ENCODE data around the gene TBC1D10B. TPM values are rescaled to one million over a fixed set of nuclear protein-coding genes. Genes with fewer than 3 reads are reported as not detected.

Gene TBC1D10B
- total RNA-seq, 4 donors from 2014 or later = 34.4 to 43.2 (median 38.4) TPM

GRCh38 chr16:30407102-30407803 is 37.0 kb upstream of the TBC1D10B start, which contains the start of gene ZNF771:
Gene ZNF771, plus strand, starts transcription at chr16:30407606. Its CDS starts 448 bp downstream, at chr16:30408054.
- TF ChIP-seq POLR2A (IDR thresholded peaks at IDR 0.05) (no peak), POLR2AphosphoS5 (IDR thresholded peaks at IDR 0.05) (peak in 2 of 3 donors; percentile 7 to 80)
- Histone ChIP-seq H3K27me3 (no peaks in the 10 kb centered on the region), H3K4me1 (peaks cover 32% of the 10 kb centered on the region), H3K4me3 (peak within 1 kb of the TSS; percentile 74), H3K27ac (peak within 1 kb of the TSS; percentile 90), H3K36me3 (no peaks in the 10 kb centered on the region), H3K9me3 (no peaks in the 10 kb centered on the region)
- DNase-seq (ENCODE audit: low spot score in 2 of 2) = peak; percentile 94 to 95
- WGBS = 0% methylated on average over 17 of the region's 65 CpGs

GRCh38 chr16:30406795-30407101 is 36.5 kb upstream of the TBC1D10B start:
- TF ChIP-seq POLR2A (IDR thresholded peaks at IDR 0.05) (no peak), POLR2AphosphoS5 (IDR thresholded peaks at IDR 0.05) (no peak), CTCF (IDR thresholded peaks at IDR 0.05) (no peak), EP300 (IDR thresholded peaks at IDR 0.05) (no peak)
- Histone ChIP-seq H3K27me3 (no peaks in the 10 kb centered on the region), H3K27ac (peak overlapping the region; percentile 90), H3K9me3 (no peaks in the 10 kb centered on the region), H3K4me1 (peaks cover 32% of the 10 kb centered on the region), H3K4me3 (peak overlapping the region; percentile 74), H3K36me3 (no peaks in the 10 kb centered on the region)
- WGBS = 18% methylated on average over 12 of the region's 14 CpGs
- no peak for DNase-seq (ENCODE audit: low spot score in 2 of 2)

GRCh38 chr16:30401768-30402425 is 31.6 kb upstream of the TBC1D10B start:
- WGBS = 84% methylated on average over 8 of the region's 8 CpGs
- H3K9me3 ChIP-seq = no peaks in the 10 kb centered on the region
- DNase-seq (ENCODE audit: low spot score in 2 of 2) = no peak
- no peaks in the 10 kb centered on the region for H3K27me3 ChIP-seq
- peaks cover 11% of the 10 kb centered on the region for H3K36me3 ChIP-seq
- H3K27ac ChIP-seq = no peak overlapping the region
- no peak overlapping the region for H3K4me3 ChIP-seq
- TF ChIP-seq POLR2A (IDR thresholded peaks at IDR 0.05) = no peak
- TF ChIP-seq CTCF (IDR thresholded peaks at IDR 0.05) = no peak
- no peak for TF ChIP-seq POLR2AphosphoS5 (IDR thresholded peaks at IDR 0.05)
- no peak for TF ChIP-seq EP300 (IDR thresholded peaks at IDR 0.05)
- H3K4me1 ChIP-seq = peaks cover 23% of the 10 kb centered on the region

GRCh38 chr16:30399435-30400186 is 29.3 kb upstream of the TBC1D10B start:
- TF ChIP-seq EP300 (IDR thresholded peaks at IDR 0.05) (no peak), CTCF (IDR thresholded peaks at IDR 0.05) (no peak), POLR2AphosphoS5 (IDR thresholded peaks at IDR 0.05) (no peak), POLR2A (IDR thresholded peaks at IDR 0.05) (no peak)
- H3K27me3 ChIP-seq = no peaks in the 10 kb centered on the region
- peak overlapping the region; percentile 67 for H3K27ac ChIP-seq
- no peaks in the 10 kb centered on the region for H3K9me3 ChIP-seq
- 10% methylated on average over 10 of the region's 12 CpGs for WGBS
- peaks cover 11% of the 10 kb centered on the region for H3K36me3 ChIP-seq
- DNase-seq (ENCODE audit: low spot score in 2 of 2) = no peak
- peak overlapping the region; percentile 65 for H3K4me3 ChIP-seq
- H3K4me1 ChIP-seq = peaks cover 34% of the 10 kb centered on the region

- H3K4me3 ChIP-seq = no peak overlapping the region
- peaks cover 11% of the 10 kb centered on the region for H3K36me3 ChIP-seq
- H3K27me3 ChIP-seq = no peaks in the 10 kb centered on the region
- TF ChIP-seq POLR2A (IDR thresholded peaks at IDR 0.05) (no peak), EP300 (IDR thresholded peaks at IDR 0.05) (no peak), POLR2AphosphoS5 (IDR thresholded peaks at IDR 0.05) (no peak), CTCF (IDR thresholded peaks at IDR 0.05) (no peak)
- 74% methylated on average over 16 of the region's 23 CpGs for WGBS
- no peak for DNase-seq (ENCODE audit: low spot score in 2 of 2)
- H3K27ac ChIP-seq = no peak overlapping the region
- H3K9me3 ChIP-seq = no peaks in the 10 kb centered on the region
- peaks cover 41% of the 10 kb centered on the region for H3K4me1 ChIP-seq
Measured at GRCh38 chr16:30398661-30399434, 28.6 kb upstream of the TBC1D10B start.

Data from suprapubic skin (tissue), 4 donors.